Stimulated activated CD4-positive, alpha-beta T cell treated with anti-CD3 and anti-CD28 coated beads, Interleukin-12 subunit alpha, Interleukin-12 subunit beta, amount 100 ng/mL, for 4 hours (primary cell): Measurements from ENCODE around the gene NLRC3.
A peak's percentile ranks its signal among the peaks of the same experiment; 100 is the strongest.

ENCODE experiments used
- DNase-seq: peaks from one replicate; pipeline ENCODE4 v3.0.0-alpha.2; 2020

Gene NLRC3

DNA sequence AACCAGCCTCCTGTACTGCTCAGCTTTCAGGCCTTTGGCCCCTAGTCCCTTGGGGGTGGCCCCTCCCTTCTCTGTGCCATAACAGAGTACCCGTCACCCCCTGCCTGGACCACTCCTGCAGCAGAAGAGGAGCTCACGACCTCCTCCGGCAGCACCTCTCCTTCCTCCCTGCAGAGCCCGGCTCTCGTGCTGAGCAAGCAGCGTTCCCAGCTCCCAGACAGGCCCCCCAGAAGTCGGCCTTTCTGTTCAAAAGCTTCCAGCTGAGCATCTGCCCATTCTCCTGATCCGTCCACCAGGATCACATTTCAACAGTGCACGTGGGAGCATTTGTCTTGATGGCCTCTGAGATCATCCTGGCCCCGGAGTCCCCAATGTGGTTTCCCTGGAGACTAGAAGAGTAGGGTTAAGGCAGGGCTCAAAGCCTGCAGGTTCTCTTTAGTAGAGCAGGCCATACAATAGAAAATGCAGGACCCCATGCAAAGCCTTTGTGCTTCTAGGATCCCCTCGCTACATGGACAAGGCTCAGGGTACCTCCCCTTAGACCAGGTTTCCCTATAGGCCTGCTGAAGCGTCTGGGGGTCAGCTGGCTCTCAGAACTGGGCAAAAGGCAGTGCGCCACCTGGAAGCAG, 35.6 kb downstream of the NLRC3 start:
- no peak for DNase-seq

DNA sequence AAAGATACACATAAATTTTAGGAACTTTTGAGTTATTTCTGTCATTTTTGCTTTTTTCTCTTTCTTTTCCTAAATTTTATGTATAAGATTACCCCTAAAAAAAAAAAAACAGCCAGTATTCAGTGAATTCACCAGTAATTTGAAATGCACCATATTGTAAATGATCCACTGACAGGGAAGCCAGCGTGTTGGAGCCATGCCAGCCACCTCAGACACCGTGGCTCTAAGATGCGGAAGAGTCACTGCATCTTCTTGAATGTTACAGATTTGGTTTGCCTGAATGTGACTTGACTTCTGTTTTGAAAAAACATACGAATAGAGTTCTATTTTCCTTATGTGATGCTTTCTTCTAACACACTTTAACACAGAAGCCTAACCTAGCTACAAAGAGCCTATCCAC, 39.0 kb downstream of the NLRC3 start:
- no peak for DNase-seq

DNA sequence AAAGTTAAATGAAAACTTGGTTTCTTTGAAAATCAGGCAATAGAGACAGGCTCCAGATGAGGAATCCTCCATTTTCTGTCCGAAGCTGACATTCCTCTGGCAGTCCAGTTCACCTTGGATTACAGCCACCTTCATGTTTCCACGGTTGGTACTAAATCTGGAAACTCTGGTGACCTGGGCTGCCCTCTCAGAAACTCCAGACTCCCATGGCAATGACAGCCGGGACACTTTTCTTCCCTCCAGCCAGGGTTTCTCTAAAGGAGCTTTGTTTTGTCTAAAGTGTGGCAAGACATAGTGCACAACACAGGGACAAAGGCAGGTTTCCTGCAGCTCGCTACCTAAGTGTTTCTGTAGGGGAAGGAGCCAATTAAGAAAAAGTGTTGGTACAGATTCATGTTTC, 40.4 kb downstream of the NLRC3 start:
- no peak for DNase-seq

DNA sequence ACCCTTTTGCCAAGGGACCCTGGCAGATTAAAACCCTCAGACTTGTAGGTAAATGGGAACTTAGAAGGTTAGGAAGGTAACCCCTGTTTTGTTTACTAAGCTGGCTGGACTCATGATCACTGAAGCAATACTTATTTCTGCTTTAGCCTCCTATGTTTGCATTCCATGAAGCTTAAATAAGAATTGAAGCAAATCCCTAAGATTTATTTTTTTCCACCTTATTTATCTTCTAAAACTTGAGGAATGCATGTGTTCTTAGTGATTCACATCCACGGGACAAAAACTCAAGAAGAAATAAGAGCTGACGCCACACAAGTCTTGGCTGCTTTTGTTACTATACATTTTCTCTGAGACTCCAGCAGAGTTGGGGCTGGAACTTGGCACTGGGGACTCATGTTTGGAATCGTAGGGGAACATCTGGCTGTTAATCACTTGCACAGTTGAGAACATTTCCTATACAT, 40.9 kb downstream of the NLRC3 start:
- no peak for DNase-seq

DNA sequence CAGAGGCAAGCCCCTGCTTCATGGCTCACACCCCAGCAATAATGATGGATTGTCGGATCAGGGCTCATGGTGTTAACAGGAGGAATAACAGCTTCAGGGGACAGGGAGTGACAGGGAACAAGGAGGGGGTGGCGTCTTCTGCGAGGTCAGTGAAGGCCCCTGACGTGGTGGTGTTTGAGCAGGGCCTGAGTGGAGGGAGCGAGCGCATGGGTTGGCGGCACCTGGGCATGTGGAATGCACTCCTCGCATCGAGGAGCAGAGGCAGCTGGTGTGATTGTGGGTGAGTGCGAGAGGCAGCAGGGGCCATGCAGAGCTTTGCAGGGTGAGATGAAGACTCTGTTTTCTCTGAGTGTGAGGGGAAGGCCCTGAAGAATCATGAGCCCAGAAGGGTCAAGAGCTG, 43.1 kb downstream of the NLRC3 start:
- no peak for DNase-seq

DNA sequence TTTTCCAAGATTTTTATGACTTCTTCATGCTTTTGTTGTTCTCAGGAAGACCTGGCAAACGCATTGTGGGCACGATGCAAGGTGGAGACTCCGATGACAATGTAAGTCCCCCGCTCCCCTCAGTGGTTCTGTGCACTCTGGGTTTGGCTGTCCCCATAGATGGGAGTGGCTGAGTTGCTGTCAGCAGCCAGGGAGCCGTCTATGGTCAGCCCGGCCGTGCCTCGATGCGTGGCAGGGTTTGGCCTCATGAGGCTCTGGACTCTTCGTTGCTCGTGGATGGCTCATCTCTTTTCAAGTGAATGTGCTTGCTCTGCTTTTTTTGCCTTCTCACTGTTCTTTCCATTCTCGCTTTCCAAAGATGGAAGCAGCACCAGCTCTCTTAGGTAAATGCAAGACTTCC, 44.5 kb downstream of the NLRC3 start:
- DNase-seq = no peak

DNA sequence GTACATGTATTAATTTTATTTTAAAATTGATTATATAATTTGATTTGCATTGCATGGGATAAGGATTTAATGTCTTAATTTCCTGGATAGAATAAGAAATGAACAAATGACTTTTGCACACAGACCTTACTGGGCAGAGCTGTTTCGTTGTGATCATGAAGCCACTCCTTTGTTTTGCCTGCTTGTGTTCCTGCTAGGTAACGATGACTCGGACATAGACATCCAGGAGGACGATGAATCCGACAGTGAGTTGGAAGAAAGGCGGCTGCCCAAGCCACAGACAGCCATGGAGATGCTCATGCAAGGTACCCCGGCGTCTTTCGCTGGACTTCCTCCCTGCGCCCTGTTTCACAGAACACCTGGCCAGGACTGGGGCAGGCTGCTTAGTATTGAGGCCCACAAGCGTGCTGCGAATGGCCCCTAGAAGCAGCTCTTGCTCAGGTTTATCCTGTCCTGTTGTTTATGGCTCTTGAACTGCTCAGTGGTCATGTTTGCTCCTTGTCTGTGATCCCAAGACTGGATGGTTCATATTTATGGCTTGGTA, 46.8 kb downstream of the NLRC3 start:
- DNase-seq = no peak

DNA sequence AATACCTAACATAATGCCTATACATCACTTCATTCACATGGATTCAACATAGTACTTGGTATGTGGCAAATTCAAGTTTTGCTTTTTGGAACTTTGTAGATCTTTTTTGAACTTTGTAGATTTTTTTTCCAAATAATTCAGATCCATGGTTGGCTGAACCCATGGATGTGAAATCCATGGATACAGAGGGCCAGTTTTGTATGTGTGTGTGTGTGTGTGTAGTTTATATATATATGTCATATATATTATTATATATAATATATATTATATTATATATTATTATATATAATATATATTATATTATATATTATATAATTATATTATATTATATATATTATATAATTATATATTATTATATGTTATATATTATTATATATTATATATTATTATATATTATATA, 48.0 kb downstream of the NLRC3 start:
- DNase-seq = no peak

DNA sequence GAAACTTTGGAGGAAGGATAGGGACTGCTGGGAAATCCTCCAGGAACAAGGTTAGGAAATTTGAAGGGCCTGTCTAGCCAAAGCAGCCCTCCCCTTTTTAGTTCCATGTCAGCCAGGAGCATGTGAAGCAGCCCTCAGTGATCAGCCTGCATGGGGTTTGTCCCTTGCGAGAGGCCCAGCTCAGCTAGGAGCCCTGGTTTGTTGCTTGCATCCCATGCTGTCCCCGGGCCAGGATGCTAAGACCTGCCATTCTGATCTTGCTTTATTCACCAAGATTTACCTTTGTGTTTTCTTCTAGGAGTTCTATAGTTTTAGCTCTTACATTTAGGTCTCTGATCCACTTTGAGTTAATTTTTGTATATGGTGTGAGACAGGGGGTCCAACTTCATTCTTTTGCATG, 48.8 kb downstream of the NLRC3 start:
- no peak for DNase-seq

DNA sequence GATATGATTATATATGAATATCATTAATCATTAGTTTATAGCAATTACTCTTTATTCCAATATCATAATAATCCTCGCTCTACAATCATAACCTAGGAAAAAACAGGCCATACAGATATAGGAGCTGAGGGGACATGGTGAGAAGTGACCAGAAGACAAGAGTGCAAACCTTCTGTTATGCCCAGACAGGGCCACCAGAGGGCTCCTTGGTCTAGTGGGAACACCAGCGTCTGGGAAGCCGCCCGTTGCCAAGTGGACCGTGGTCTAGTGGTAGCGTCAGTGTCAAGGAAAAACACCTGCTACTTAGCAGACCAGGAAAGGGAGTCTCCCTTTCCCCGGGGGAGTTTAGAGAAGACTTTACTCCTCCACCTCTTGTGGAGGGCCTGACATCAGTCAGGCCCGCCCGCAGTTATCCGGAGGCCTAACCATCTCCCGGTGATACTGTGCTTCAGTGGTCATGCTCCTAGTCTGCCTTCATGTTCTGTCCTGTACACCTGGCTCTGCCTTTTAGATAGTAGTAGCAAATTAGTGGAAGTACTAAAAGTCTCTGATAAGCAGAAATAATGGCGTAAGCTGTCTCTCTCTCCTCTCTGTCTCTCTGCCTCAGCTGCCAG, 49.9 kb downstream of the NLRC3 start:
- DNase-seq = peak; percentile 50

DNA sequence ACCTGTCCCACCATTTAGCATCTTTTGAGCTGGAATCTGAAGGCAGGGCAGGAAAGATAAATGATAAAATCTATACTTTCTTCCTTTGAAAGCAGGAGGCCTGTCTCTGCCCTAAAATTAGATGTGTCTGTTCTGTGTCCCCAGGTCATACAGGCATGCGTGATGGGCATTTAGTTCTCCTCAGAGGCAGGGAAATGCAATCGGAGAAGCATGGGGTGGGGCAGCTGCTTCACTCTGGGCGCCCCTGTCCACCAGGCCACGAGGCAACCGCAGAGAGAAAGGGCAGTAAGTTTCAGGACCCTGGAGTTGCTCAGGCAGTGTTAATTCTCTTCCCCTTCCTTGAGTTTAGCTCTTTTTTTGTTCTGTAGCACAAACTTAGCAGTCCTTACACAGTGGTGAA, 51.3 kb downstream of the NLRC3 start:
- no peak for DNase-seq

DNA sequence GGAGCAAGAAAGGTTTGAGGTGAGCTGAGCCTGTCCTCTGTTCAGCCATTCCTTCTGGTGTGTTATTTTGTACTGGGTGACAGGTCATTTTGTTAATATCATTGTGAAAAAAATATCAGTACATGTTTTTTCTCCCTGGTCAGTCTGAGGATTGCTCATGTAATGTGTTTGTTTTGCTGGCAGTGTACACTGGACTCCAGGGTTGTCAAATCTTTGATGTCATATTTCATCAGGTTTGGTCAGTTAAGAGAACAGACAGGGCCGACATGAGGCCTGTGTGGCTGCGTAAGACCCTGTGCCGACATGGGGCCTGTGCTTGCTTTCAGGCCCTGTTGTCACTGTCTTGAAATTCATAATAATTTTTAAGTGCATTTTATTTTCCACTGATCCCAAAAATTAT, 53.9 kb downstream of the NLRC3 start:
- no peak for DNase-seq

DNA sequence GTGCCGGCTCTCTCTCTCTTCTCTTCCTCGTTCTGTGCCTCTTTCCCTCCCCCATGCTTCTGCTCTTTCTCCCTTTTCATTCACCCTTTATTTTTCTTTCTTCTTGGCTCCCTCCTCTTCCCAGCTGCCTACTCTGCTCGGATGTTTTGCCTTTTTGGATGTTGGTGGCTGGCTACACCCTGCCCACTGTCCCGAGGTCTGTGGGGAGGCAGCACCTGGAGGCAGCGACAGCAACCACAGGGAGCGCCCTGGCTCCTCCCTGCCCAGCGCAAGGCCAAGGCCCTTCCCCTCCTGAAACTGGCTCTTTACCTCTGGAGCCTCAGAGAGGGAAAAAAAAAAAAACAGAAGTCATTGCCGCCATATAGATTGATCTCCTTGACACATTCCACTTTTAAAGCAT, 56.4 kb downstream of the NLRC3 start:
- DNase-seq = no peak

DNA sequence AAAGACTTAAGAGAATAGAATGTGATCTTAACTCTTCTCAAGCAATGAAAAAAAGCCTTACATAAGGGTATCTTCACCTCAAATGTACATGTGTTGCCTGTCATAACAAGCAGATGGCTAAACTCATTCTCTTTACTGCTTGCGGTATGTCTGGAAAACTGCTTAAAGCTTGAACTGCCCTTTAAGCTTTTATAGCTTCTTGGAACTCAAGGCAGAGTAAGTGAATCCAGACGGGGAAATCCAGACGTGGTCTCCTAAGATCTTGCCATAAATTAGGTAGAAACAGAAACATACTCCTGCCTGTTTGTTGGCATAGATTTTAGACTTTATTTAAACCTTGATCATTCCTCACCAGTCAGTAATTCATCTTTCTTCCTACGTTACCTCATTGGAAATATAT, 56.8 kb downstream of the NLRC3 start:
- no peak for DNase-seq

DNA sequence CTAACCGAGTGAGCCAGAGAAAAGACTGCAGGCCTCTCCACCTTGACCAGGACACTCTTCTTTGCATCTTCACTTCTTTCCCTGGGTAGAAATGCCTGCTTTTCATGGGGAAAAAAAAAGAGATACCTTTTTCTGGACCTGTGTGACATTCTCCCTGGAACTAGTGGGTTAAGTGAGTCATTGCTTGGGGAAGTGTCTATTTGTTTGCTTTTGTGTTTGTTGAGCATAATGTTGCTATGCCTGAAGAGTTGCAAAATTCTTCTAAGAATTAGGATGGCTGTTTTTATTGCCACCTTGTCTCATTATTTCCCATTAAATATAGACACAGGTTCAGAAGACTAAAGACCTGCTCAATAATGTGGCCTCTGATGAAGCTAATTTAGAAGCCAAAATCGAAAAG, 57.6 kb downstream of the NLRC3 start:
- DNase-seq = no peak

DNA sequence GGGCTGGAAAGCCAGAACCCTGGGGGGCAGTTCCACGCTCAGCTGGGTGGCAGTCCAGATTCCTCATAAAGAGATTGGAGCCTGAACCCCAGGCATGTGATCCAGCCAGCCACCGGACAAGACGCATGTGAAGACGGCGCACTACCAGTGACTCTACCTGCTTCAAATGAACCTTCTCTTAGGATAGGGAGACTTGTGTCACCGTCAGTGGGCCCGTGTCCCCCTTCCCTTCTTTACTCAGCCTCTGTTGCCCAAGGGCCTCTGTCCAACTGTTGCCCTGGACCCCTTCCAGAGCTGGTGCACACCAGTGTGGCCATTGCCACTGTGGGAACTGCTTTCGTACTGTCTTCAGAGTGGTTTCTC, 58.2 kb downstream of the NLRC3 start:
- DNase-seq = no peak

DNA sequence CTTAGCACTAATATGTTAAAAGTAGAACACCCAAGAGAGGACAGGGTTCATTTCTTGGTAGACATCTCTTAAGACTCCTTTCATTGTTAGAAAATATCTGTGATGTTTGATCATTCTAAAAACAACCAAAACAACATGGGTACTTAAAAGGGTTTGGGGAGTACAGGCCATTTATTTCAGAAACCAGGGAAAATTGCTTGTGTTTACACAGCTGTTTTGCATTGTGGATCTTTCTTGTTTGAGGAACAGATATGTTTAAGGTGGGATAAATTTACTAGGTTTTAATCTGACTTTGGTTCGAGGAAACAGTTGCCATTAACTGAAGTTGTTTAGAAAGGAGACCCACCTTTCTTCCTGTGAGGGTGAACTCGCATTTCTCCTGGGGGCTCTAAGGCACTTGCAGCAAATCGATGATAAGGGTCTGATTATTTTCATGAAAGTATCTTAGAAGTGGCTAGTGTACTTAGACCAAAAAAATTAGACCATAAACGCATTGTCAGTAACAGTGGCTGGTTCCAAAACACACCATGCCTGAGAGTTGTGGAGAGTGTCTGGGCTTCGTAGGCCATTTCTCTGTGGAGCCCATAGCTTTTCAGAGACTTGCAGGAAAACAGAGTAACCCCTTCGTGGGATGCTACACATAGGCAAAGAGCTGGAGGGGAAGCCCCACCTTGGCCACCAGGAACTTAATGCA, 58.8 kb downstream of the NLRC3 start:
- DNase-seq = no peak

DNA sequence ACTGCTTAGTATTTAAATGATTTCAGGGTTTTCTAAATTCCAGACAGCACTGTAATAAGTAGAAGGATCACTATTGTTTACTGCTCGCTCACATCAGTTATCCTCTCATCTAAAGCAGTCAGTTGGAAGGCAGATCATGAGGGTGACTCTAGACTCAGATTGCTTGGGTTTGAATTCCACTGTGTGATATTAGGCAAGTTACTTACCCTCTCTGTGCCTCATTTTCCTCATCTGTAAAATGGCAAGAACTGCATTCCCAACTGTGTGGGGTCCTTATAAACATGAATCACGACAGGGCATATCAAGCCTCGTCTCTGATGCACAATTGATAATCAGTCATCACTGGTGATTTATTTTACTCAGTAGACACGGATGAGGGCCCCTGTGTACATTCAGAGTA, 61.3 kb downstream of the NLRC3 start:
- no peak for DNase-seq

DNA sequence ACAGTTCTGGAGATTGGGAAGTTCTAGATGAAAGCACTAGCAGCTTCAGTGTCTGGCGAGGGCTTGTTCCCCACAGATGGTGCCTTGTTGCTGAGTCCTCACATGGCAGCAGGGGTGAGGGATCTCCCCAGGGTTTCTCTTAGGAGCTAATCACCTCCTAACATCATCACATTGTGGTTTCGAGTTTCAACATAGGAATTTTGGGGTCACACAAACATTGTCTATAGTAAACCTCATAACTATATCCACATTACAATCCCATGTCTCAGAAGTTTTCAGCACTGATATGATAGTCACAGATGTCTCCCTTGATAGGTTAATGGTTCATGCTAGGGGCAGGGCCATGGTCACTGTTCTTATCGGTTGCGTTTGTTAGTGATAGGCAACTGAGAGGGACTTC, 62.6 kb downstream of the NLRC3 start:
- DNase-seq = no peak

DNA sequence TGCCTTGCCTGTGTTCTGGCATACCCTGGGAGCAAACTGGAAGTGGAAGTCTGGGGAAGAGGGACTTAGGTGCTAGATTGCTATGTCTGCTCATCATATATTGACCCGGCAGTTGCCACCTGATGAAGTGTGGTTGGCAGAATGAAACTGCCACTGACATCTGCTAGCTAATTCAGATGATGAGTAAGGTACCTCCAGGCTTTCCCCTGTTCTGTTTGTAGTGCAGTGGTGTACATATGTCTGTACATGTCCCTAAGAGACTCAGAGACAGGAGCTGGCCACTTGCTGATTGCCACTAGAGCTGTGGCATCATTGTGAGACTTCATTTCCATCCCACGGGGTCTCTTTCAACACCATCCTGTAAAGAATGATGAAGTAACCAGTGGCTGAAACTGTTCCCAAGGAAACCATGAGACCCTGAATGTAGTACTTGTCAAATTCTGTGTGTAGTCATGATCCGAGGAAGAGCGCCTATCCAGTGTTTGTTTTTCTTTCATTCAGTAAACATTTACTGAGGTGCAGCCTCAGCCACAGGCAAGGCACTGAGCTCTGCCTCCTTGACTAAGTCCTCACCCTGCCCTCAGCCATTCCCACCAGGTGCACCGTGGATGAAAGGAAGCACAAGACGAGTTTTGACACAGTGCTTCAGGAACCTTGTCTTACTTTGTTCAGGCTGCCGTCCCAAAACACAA, 63.2 kb downstream of the NLRC3 start:
- DNase-seq = no peak

DNA sequence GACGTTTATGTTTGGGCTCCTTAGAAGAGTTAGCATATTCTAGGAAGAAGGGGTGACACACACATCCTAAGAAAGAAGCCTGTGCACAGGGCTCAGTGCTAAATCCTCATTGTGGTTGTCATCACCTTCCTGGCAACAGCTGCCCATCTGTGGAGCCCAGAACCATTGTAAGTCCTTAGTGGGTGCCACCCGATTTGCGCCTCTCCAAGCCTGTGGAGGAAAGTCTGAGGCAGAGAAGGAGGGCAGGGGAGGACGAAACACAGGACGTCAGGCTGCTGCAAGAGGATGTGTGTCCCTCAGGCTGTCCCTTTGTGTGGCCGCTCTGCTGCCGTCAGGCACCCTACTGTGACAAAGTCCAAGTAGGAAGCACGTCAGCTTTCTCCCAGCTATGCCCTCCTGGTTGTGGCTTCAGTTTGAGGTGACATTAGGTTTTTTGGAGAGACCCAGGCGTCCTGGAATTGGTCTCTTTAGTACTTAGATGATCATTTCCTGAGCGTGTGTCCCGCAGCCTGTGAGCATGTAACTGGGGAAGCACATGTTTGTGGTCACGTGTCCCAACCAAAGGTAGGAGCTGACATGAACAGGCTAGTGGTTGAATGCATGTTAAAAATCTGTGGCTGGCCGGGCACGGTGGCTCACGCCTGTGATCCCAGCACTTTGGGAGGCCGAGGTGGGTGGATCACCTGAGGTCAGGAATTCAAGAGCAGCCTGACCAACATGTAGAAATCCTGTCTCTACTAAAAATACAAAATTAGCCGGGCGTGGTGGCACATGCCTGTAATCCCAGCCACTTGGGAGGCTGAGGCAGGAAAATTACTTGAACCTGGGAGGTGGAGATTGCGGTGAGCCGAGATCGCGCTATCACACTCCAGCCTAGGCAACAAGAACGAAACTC, 65.7 kb downstream of the NLRC3 start:
- no peak for DNase-seq

DNA sequence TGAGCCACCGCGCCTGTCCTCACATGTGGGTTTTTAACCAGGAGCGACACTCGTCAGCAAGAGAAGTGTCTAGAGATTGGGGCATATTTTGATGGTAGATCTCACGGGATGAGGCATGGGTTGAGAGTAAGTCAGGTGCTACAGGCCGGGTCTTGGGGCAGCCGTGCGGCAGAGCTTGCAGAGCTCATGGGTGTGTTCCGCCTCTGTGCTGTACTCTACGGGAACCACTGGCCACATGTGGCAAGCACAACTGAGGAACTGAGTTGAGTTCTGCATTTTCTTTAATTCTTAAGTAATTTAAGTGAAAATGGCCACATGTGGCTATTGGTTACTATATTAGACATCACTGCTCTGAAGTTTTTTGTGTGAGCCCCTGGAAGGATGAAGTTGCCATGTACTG, 66.8 kb downstream of the NLRC3 start:
- no peak for DNase-seq

DNA sequence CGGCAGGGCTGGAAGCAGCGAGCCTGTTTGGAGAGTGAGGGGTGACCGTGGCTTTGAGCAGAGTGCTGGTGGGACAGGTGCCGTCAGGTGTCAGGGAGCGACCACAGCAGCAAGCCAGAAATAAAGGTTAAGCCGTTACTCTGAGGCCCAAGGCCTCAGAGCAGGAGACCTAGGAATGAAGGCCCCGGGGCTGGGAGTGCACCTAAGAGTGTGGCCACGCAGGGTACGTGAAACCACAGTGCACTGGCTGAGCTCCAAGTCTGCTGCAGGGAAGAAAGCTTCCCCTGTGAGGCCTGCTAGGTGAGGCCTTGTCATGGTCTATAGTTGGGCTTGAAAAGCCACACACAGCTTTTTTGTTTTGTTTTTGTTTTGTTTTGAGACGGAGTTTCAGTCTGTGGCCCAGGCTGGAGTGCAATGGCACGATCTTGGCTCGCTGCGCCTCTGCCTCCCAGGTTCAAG, 67.7 kb downstream of the NLRC3 start:
- DNase-seq = peak; percentile 47
